ENCODE measurements around the gene YIF1A. TPM values are rescaled to one million over a fixed set of nuclear protein-coding genes. Genes with fewer than 3 reads are reported as not detected.

Gene YIF1A
- total RNA-seq, 1 donor from 2014 or later: 53.4 TPM

GRCh38 chr11:66315921-66316811, 27.2 kb upstream of the YIF1A start:
- H3K36me3 Mint-ChIP-seq (ENCODE audit: low read depth): peaks cover 2% of the 10 kb centered on the region
- no peak for DNase-seq
- POLR2A ChIA-PET: interaction anchor here (0.6 to 2.3 kb wide), 14 partner anchors 23 to 484 kb away, joined by 3 to 9 read pairs (median 4); partner anchors contain the start of genes RBM4B, SF3B2, YIF1A and ZDHHC24

DNA sequence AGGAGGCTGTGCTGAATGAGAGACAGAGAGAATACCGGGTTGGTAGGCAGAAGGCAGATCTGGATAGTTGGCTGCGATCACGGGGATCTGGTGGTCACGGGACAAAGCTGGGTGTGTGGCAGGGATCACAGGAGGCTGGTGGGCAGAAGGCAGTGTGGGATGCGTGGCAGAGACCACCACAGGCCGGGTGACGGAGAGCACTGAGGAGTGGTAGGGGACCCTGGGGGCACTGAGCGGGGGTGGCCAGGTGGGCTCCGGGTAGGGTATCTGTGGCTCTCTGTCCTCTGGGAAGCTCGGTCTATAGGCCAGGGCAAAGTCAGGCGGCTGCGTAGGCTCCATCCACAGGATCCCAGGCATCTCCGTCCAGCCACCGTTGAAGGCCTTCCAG, 26.5 kb upstream of the YIF1A start:
- peaks cover 2% of the 10 kb centered on the region for H3K36me3 Mint-ChIP-seq (ENCODE audit: low read depth)
- peak overlapping the region; percentile 6 for H3K4me3 Mint-ChIP-seq
- no peaks in the 10 kb centered on the region for H3K27me3 Mint-ChIP-seq
- TF ChIP-seq, protein P1, sequence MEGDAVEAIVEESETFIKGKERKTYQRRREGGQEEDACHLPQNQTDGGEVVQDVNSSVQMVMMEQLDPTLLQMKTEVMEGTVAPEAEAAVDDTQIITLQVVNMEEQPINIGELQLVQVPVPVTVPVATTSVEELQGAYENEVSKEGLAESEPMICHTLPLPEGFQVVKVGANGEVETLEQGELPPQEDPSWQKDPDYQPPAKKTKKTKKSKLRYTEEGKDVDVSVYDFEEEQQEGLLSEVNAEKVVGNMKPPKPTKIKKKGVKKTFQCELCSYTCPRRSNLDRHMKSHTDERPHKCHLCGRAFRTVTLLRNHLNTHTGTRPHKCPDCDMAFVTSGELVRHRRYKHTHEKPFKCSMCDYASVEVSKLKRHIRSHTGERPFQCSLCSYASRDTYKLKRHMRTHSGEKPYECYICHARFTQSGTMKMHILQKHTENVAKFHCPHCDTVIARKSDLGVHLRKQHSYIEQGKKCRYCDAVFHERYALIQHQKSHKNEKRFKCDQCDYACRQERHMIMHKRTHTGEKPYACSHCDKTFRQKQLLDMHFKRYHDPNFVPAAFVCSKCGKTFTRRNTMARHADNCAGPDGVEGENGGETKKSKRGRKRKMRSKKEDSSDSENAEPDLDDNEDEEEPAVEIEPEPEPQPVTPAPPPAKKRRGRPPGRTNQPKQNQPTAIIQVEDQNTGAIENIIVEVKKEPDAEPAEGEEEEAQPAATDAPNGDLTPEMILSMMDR (IDR thresholded peaks at IDR 0.05): no peak
- H3K9me3 Mint-ChIP-seq: no peaks in the 10 kb centered on the region
- ChIA-PET POLR2A (interaction anchor here (0.6 to 0.7 kb wide), 3 partner anchors 45 to 362 kb away, joined by 3 to 7 read pairs (median 4); partner anchors contain the start of gene RBM4B), CTCF (no interaction called here)
- H3K27ac Mint-ChIP-seq: peak overlapping the region; percentile 30
- ATAC-seq (ENCODE audit: low read depth) (no peak), DNase-seq (no peak)
- H3K4me1 Mint-ChIP-seq: peaks cover 56% of the 10 kb centered on the region
- intact Hi-C loops (cut with micrococcal nuclease): no loop called here

More at GRCh38 chr11:66315921-66316811, 27.2 kb upstream of the YIF1A start:
- intact Hi-C loops (cut with micrococcal nuclease): no loop called here
- no peaks in the 10 kb centered on the region for H3K27me3 Mint-ChIP-seq
- ATAC-seq (ENCODE audit: low read depth): no peak
- H3K4me1 Mint-ChIP-seq: peaks cover 56% of the 10 kb centered on the region
- H3K9me3 Mint-ChIP-seq: no peaks in the 10 kb centered on the region
- H3K4me3 Mint-ChIP-seq: no peak overlapping the region
- CTCF ChIA-PET: no interaction called here
- TF ChIP-seq, protein P1 (IDR thresholded peaks at IDR 0.05): no peak
- peak overlapping the region; percentile 30 for H3K27ac Mint-ChIP-seq

GRCh38 chr11:66314561-66315497, 25.9 kb upstream of the YIF1A start:
- ATAC-seq (ENCODE audit: low read depth) (no peak), DNase-seq (no peak)
- CTCF ChIA-PET: interaction anchor here (0.6 to 0.7 kb wide), 2 partner anchors 71 to 484 kb away, joined by 3 to 4 read pairs; no protein-coding TSS in a partner anchor
- intact Hi-C loops (cut with micrococcal nuclease): no loop called here
- POLR2A ChIA-PET: interaction anchor here (0.6 to 3.1 kb wide), 2 partner anchors 30 to 45 kb away, joined by 7 to 24 read pairs; partner anchors contain the start of gene BRMS1
- Mint-ChIP-seq H3K4me3 (no peak overlapping the region), H3K36me3 (ENCODE audit: low read depth) (peaks cover 2% of the 10 kb centered on the region), H3K4me1 (peaks cover 53% of the 10 kb centered on the region), H3K9me3 (no peaks in the 10 kb centered on the region), H3K27me3 (no peaks in the 10 kb centered on the region), H3K27ac (no peak overlapping the region)
- TF ChIP-seq, protein P1 (IDR thresholded peaks at IDR 0.05): no peak

- Mint-ChIP-seq H3K27me3 (no peaks in the 10 kb centered on the region), H3K4me1 (peaks cover 51% of the 10 kb centered on the region), H3K27ac (peak overlapping the region; percentile 30), H3K4me3 (peak overlapping the region; percentile 28), H3K36me3 (ENCODE audit: low read depth) (peaks cover 2% of the 10 kb centered on the region), H3K9me3 (no peaks in the 10 kb centered on the region)
- intact Hi-C loops (cut with micrococcal nuclease): no loop called here
- DNase-seq (no peak), ATAC-seq (ENCODE audit: low read depth) (no peak)
- ChIA-PET POLR2A (interaction anchor here (3.1 kb wide), 1 partner anchor 30 kb away, joined by 24 read pairs; the partner anchor contains the start of gene BRMS1), CTCF (interaction anchor here (0.6 to 5.1 kb wide), 3 partner anchors 17 to 485 kb away, joined by 3 to 67 read pairs (median 4); no protein-coding TSS in a partner anchor)
- TF ChIP-seq, protein P1 (IDR thresholded peaks at IDR 0.05): no peak
These were observed 25.2 kb upstream of the YIF1A start for GRCh38 chr11:66314186-66314501.

Data from activated B cell treated with CpG ODN at 0.5 μM for 24 hours (primary cell).